OCI-LY1 (cell line): ENCODE measurements around the gene AMOTL1.

Source experiments
- H2AFZ ChIP-seq: fragments of 200-600 bp; sonication (generic), shearing (Covaris generic); 2 replicates; pipeline ENCODE4 v1.6.0; 2014; ENCODE audit warnings: antibody characterized with exemption, mild to moderate bottlenecking, low read length
- H3F3A ChIP-seq: fragments of 200-600 bp; sonication (generic), shearing (Covaris generic); 2 replicates; pipeline ENCODE4 v1.6.0; 2014; ENCODE audit warnings: mild to moderate bottlenecking, antibody characterized with exemption, low read length, moderate library complexity; ENCODE audit not compliant: insufficient read depth
- H3K27ac ChIP-seq: fragments of 200-600 bp; sonication (generic); 2 replicates; pipeline ENCODE4 v1.5.1; 2014; ENCODE audit warnings: low read length, mixed run types, mild to moderate bottlenecking, low read depth; ENCODE audit not compliant: poor library complexity, severe bottlenecking
- H3K27me3 ChIP-seq: fragments of 200-600 bp; sonication (generic); 2 replicates; pipeline ENCODE4 v1.6.0; 2014; ENCODE audit warnings: antibody characterized with exemption, mild to moderate bottlenecking, low read length, moderate library complexity; ENCODE audit not compliant: insufficient read depth
- H3K36me3 ChIP-seq: fragments of 200-600 bp; sonication (generic); 2 replicates; pipeline ENCODE4 v1.6.1; 2014; ENCODE audit warnings: mild to moderate bottlenecking, antibody characterized with exemption, low read length, moderate library complexity, mixed read lengths; ENCODE audit not compliant: insufficient read depth
- H3K4me1 ChIP-seq: fragments of 200-600 bp; sonication (generic); 2 replicates; pipeline ENCODE4 v1.5.1; 2014; ENCODE audit warnings: mild to moderate bottlenecking, low read length, moderate library complexity; ENCODE audit not compliant: insufficient read depth, severe bottlenecking
- H3K4me2 ChIP-seq: fragments of 200-600 bp; sonication (generic), shearing (Covaris generic); 2 replicates; pipeline ENCODE4 v1.6.1; 2014; ENCODE audit warnings: low read length
- H3K4me3 ChIP-seq: fragments of 200-600 bp; sonication (generic); 2 replicates; pipeline ENCODE4 v1.5.1; 2014; ENCODE audit warnings: low read length, low read depth, mild to moderate bottlenecking, mixed read lengths; ENCODE audit not compliant: poor library complexity, severe bottlenecking
- H3K79me2 ChIP-seq: fragments of 200-600 bp; shearing (Covaris generic); 2 replicates; pipeline ENCODE4 v1.6.1; 2016; ENCODE audit warnings: mixed run types, low read length, mixed read lengths; ENCODE audit not compliant: insufficient read depth
- H3K9ac ChIP-seq: fragments of 200-600 bp; sonication (generic), shearing (Covaris generic); 2 replicates; pipeline ENCODE4 v1.6.1; 2014; ENCODE audit warnings: mild to moderate bottlenecking, low read length, mixed read lengths
- H3K9me2 ChIP-seq: fragments of 200-600 bp; sonication (generic), shearing (Covaris generic); 2 replicates; pipeline ENCODE4 v1.6.1; 2014; ENCODE audit warnings: low read depth, mild to moderate bottlenecking, low read length, mixed read lengths
- H3K9me3 ChIP-seq: fragments of 200-600 bp; shearing (Covaris generic); 2 replicates; pipeline ENCODE4 v1.6.1; 2014; ENCODE audit warnings: low read length, mixed read lengths
- H4K20me1 ChIP-seq: fragments of 200-600 bp; sonication (generic), shearing (Covaris generic); 2 replicates; pipeline ENCODE4 v1.6.0; 2016; ENCODE audit warnings: mild to moderate bottlenecking, low read length; ENCODE audit not compliant: insufficient read depth
- EZH2 ChIP-seq: fragments of 200-600 bp; sonication (generic), shearing (Covaris generic); IDR thresholded peaks from 2 replicates; pipeline ENCODE4 v1.8.0; 2017; ENCODE audit warnings: borderline replicate concordance, mixed run types, mild to moderate bottlenecking, antibody characterized with exemption, low read length, moderate library complexity, mixed read lengths
- TF ChIP-seq, protein P1 (sequence below): fragments of 200-600 bp; sonication (generic), shearing (Covaris generic); IDR thresholded peaks from 2 replicates; pipeline ENCODE4 v1.5.1; 2017; ENCODE audit warnings: mild to moderate bottlenecking, antibody characterized with exemption, low read length, moderate library complexity, mixed read lengths

The AMOTL1 gene

DNA sequence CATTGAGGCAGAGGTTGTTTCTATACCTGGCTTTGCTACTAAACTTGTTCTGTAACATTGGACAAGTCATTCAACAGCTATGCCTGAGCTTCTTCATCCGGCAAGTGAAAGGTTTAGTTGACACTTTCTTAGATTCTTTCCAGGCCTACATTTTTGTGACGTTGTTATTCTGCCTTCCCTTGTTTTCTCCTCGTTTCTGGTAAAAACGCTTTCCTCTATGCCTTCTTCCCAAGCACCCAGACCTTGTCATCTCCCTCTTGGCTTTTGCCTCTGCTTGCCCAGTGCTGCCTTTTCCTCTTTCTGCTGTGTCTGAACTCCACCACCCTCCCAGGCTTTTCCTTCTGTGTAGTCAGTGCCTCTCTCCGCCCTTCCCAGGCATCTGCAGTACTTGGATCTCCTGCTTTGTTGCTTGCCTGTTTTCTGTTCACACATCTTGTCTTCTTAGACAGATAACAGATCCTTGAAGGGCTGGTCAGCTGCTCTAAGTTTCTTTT is 1.4 kb upstream of the AMOTL1 start:
- TF ChIP-seq, protein P1, sequence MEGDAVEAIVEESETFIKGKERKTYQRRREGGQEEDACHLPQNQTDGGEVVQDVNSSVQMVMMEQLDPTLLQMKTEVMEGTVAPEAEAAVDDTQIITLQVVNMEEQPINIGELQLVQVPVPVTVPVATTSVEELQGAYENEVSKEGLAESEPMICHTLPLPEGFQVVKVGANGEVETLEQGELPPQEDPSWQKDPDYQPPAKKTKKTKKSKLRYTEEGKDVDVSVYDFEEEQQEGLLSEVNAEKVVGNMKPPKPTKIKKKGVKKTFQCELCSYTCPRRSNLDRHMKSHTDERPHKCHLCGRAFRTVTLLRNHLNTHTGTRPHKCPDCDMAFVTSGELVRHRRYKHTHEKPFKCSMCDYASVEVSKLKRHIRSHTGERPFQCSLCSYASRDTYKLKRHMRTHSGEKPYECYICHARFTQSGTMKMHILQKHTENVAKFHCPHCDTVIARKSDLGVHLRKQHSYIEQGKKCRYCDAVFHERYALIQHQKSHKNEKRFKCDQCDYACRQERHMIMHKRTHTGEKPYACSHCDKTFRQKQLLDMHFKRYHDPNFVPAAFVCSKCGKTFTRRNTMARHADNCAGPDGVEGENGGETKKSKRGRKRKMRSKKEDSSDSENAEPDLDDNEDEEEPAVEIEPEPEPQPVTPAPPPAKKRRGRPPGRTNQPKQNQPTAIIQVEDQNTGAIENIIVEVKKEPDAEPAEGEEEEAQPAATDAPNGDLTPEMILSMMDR, result no peak
- TF ChIP-seq EZH2, result no peak
- H3K4me3 ChIP-seq, result no peak overlapping the region
- no peaks in the 10 kb centered on the region for H3F3A ChIP-seq
- H3K27ac ChIP-seq, result no peak overlapping the region
- no peaks in the 10 kb centered on the region for H3K4me1 ChIP-seq
- H4K20me1 ChIP-seq, result no peaks in the 10 kb centered on the region
- H3K27me3 ChIP-seq, result no peaks in the 10 kb centered on the region
- no peak overlapping the region for H3K9ac ChIP-seq
- no peaks in the 10 kb centered on the region for H3K36me3 ChIP-seq
- no peaks in the 10 kb centered on the region for H3K79me2 ChIP-seq
- H2AFZ ChIP-seq, result no peak overlapping the region
- no peaks in the 10 kb centered on the region for H3K9me2 ChIP-seq
- no peaks in the 10 kb centered on the region for H3K9me3 ChIP-seq
- H3K4me2 ChIP-seq, result no peak overlapping the region

DNA sequence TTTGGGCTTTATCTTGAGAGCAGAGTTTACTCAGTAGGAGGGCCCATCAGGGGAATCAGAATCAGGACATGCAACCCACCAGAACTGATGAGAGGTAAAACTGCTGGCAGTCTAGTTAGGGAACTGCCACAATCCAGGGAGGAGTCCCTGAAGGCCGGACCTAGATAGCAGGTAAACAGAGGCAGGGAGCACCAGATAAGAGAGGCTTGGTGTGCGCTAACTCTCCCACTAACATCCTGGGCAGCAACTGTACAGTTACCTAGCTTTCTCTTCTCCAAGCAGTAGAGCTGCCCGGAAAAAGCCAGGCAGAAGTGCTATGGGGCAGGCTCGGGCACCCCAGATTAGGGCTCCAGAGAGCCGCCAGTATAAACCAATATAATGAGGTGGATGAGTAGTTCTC is 865 bp upstream of the AMOTL1 start:
- H3K9me3 ChIP-seq, result no peaks in the 10 kb centered on the region
- H3K9me2 ChIP-seq, result no peaks in the 10 kb centered on the region
- H3K27ac ChIP-seq, result no peak overlapping the region
- no peak overlapping the region for H3K4me2 ChIP-seq
- H3F3A ChIP-seq, result no peaks in the 10 kb centered on the region
- no peaks in the 10 kb centered on the region for H3K4me1 ChIP-seq
- TF ChIP-seq, protein P1, result no peak
- TF ChIP-seq EZH2, result no peak
- no peaks in the 10 kb centered on the region for H3K79me2 ChIP-seq
- no peaks in the 10 kb centered on the region for H4K20me1 ChIP-seq
- H3K36me3 ChIP-seq, result no peaks in the 10 kb centered on the region
- H3K27me3 ChIP-seq, result no peaks in the 10 kb centered on the region
- no peak overlapping the region for H3K9ac ChIP-seq
- no peak overlapping the region for H2AFZ ChIP-seq
- no peak overlapping the region for H3K4me3 ChIP-seq

GRCh38 chr11:94768602-94769541 is 716 bp downstream of the AMOTL1 start:
- H3K27ac ChIP-seq, result no peak overlapping the region
- no peaks in the 10 kb centered on the region for H3K79me2 ChIP-seq
- H3K4me3 ChIP-seq, result no peak overlapping the region
- H3K9ac ChIP-seq, result no peak overlapping the region
- no peaks in the 10 kb centered on the region for H3K27me3 ChIP-seq
- H3K4me1 ChIP-seq, result no peaks in the 10 kb centered on the region
- H3F3A ChIP-seq, result no peaks in the 10 kb centered on the region
- no peaks in the 10 kb centered on the region for H4K20me1 ChIP-seq
- H3K36me3 ChIP-seq, result no peaks in the 10 kb centered on the region
- no peaks in the 10 kb centered on the region for H3K9me2 ChIP-seq
- H3K9me3 ChIP-seq, result no peaks in the 10 kb centered on the region
- TF ChIP-seq, protein P1, result no peak
- no peak for TF ChIP-seq EZH2
- no peak overlapping the region for H2AFZ ChIP-seq
- no peak overlapping the region for H3K4me2 ChIP-seq
